HL-60 (cell line): ENCODE results near the gene LSM10.
A peak's percentile ranks its signal among the peaks of the same experiment; 100 is the strongest.

Experiments used
- DNase-seq, 2 experiments: peaks; one replicate each; pipeline ENCODE4 v3.0.0-alpha.2; 2010 to 2020; ENCODE audit warnings: low read depth in 1 of 2, low spot score in 1 of 2
- H3K27ac ChIP-seq: fragments of 250-450 bp; sonication (Bioruptor Pico); replicated peaks from 2 replicates; pipeline ENCODE4 v1.5.1; 2020; ENCODE audit warnings: mild to moderate bottlenecking, moderate library complexity
- H3K27me3 ChIP-seq: fragments of 250-450 bp; sonication (Bioruptor Pico); 2 replicates; pipeline ENCODE4 v1.5.1; 2021; ENCODE audit warnings: mild to moderate bottlenecking, moderate library complexity; ENCODE audit not compliant: insufficient read depth, poor library complexity, severe bottlenecking
- H3K4me3 ChIP-seq: replicated peaks from 2 replicates; pipeline ENCODE4 v1.5.1; 2011; ENCODE audit warnings: mild to moderate bottlenecking, control low read depth, low read length; ENCODE audit not compliant: insufficient read depth
- CTCF ChIP-seq: IDR thresholded peaks from one replicate; pipeline ENCODE4 v1.5.1; 2011; ENCODE audit warnings: low read length, control low read depth, inconsistent platforms; ENCODE audit not compliant: insufficient read depth
- GABPA ChIP-seq: IDR thresholded peaks from 2 replicates; pipeline ENCODE4 v1.6.1; 2012; ENCODE audit warnings: low read depth
- POLR2AphosphoS5 ChIP-seq: IDR thresholded peaks from 2 replicates; pipeline ENCODE4 v1.6.1; 2012; ENCODE audit warnings: low read depth
- REST ChIP-seq: IDR thresholded peaks from 2 replicates; pipeline ENCODE4 v1.6.1; 2012; ENCODE audit warnings: low read depth; ENCODE audit not compliant: insufficient replicate concordance
- SPI1 ChIP-seq: IDR thresholded peaks from 2 replicates; pipeline ENCODE4 v1.6.1; 2012; ENCODE audit warnings: low read depth, mild to moderate bottlenecking, borderline replicate concordance

The LSM10 gene

GRCh38 chr1:36387141-36387949, 10.4 kb downstream of the LSM10 start:
- TF ChIP-seq SPI1 (no peak), CTCF (no peak), POLR2AphosphoS5 (no peak), GABPA (no peak), REST (no peak)
- peak overlapping the region; percentile 90 for H3K27ac ChIP-seq
- no peak overlapping the region for H3K4me3 ChIP-seq
- DNase-seq = no peak
- no peaks in the 10 kb centered on the region for H3K27me3 ChIP-seq

DNA sequence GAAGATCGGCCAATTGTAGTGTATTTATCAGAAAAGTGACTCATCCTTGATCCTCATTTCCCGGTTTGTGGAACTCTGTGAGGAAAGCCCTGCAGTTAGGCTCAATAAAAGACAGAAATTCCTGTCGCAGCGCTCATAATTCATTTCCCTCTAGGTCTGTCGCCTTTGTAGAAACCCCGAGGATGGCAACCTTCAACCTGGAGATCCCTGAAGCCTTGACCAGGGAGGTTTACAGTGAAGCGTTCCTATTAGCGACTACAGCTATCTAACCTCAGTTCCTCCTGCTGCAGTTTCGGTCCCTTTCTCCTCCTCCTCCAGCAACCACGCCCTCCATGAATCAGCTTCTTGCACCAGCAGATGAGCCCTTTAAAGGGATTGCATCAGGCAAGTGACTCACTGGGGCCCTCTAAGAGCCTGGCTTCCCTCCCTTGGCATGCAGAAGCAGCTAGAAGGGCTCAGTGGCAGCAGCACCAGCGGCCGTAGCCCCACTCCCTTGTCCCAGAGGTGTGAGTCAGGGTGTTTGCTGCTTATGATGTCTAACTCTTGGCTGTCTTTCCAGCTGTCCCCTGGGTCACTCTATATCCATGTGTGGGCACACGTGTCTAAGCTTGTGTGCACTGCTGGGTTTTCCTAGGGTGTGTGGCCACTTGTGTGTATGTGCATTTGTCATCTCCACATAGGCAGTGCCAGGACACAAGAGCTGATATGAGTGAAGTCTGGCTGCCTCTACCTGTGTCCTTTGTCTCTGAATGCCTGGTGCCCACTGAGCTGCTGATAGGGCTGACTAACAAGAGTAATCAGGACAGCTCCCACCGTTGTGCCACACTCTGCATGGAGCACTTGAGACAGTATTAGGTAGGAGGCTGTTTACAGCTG, 11.2 kb downstream of the LSM10 start:
- Histone ChIP-seq H3K4me3 (peak overlapping the region; percentile 51), H3K27ac (peak overlapping the region; percentile 90), H3K27me3 (no peaks in the 10 kb centered on the region)
- peak; percentile 99 to 100 for DNase-seq
- TF ChIP-seq POLR2AphosphoS5 (peak; percentile 82), GABPA (peak; percentile 42; the same call in 1 of the 2 replicates), CTCF (no peak), REST (no peak), SPI1 (peak; percentile 43; the same call in 1 of the 2 replicates)

- peak within 1 kb of the TSS; percentile 79 for H3K4me3 ChIP-seq
- peak; percentile 98 to 99 for DNase-seq
- no peaks in the 10 kb centered on the region for H3K27me3 ChIP-seq
- peak within 1 kb of the TSS; percentile 90 for H3K27ac ChIP-seq
- TF ChIP-seq SPI1 = no peak
- no peak; the same call in 1 of the 2 replicates for TF ChIP-seq POLR2AphosphoS5
- TF ChIP-seq CTCF = no peak
Measured at GRCh38 chr1:36385410-36386264, 12.1 kb downstream of the LSM10 start, which contains the start of gene STK40. TSS of gene STK40 (minus strand) at chr1:36385924. CDS start at chr1:36361332, 24,592 bp downstream.
